Cardiac fibroblast (primary cell): ENCODE results near the gene NCR2.

Experiments used
- DNase-seq, 2 donors: peaks; one replicate each; pipeline versions ENCODE4 v3.0.0 to v3.0.0-alpha.2; 2010; ENCODE audit warnings: low read depth in 2 of 2
- H3K4me3 ChIP-seq, 2 donors: replicated peaks in 1 of 2; 1 replicate in 1 of 2; 2 replicates in 1 of 2; pipeline ENCODE4 v1.5.1; 2011; ENCODE audit warnings: low read depth in 2 of 2, low read length in 2 of 2, mild to moderate bottlenecking in 2 of 2, moderate library complexity in 1 of 2
- TF ChIP-seq, protein P1 (sequence below): IDR thresholded peaks from one replicate; pipeline ENCODE4 v1.5.1; 2011; ENCODE audit warnings: low read depth, mild to moderate bottlenecking, low read length, inconsistent platforms

The NCR2 gene

GRCh38 chr6:41327177-41327576 is 8.2 kb upstream of the NCR2 start:
- no peak overlapping the region for H3K4me3 ChIP-seq
- no peak for DNase-seq
- TF ChIP-seq, protein P1, sequence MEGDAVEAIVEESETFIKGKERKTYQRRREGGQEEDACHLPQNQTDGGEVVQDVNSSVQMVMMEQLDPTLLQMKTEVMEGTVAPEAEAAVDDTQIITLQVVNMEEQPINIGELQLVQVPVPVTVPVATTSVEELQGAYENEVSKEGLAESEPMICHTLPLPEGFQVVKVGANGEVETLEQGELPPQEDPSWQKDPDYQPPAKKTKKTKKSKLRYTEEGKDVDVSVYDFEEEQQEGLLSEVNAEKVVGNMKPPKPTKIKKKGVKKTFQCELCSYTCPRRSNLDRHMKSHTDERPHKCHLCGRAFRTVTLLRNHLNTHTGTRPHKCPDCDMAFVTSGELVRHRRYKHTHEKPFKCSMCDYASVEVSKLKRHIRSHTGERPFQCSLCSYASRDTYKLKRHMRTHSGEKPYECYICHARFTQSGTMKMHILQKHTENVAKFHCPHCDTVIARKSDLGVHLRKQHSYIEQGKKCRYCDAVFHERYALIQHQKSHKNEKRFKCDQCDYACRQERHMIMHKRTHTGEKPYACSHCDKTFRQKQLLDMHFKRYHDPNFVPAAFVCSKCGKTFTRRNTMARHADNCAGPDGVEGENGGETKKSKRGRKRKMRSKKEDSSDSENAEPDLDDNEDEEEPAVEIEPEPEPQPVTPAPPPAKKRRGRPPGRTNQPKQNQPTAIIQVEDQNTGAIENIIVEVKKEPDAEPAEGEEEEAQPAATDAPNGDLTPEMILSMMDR: no peak

DNA sequence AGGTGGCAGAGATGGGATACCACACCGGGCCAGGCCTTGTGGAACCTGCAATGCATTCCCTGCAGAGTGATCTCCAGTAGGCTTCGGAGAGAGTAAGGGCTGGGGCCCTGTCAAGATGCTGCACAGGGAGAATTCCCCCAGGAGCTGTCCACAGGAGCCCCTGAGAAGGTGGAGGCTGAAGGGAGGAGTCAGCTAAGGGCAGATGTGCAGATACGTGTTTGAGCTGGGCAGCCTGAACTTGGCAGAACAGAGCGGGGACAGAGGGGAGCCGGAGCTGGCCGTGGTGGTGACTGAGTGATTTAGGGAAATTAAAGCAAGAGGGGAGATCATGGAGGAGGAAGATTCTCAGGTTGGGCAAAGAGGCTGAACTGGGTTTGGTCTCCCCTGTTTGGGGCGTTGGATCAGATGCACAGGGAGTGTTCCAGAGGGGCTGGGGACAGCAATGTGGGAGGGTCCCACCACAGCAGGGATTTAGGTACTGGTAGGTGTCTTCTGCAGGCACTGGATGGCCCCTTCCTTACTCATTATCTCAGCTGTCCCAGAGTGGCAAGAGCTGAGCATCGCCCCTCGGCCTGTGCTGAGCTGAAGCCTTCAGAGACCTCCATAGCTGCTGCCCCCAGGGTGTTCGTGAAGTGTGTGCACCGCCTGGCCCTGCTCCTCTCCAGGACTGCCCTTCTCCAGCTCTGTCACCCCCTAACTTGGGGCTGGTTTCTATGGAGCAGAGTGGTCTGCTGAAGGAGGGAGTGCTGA is 3.8 kb upstream of the NCR2 start:
- no peak for DNase-seq
- TF ChIP-seq, protein P1: no peak
- no peak overlapping the region for H3K4me3 ChIP-seq

DNA sequence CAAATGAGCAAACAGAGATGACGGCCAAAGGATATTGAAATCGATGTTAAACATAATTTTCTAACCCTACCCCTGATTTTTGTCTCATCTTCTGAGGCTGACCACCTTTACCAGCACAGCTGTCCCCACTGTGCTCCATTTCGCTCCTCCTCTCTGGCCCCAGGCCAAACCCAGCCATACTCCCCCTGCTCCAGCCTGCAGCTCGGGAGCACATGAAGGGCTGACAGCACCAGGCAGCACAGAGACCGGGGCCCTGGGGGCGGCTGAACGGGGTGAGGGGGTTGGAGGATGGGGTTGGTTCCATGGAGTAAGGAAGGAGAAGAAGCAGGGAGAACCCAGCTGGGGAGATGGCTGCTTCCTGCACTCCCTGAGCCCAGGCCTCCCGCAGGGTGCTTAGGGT is 3.2 kb upstream of the NCR2 start:
- TF ChIP-seq, protein P1: no peak
- DNase-seq: no peak
- H3K4me3 ChIP-seq: no peak overlapping the region

GRCh38 chr6:41332842-41333736 is 2.3 kb upstream of the NCR2 start:
- DNase-seq: no peak
- TF ChIP-seq, protein P1: no peak
- no peak overlapping the region for H3K4me3 ChIP-seq

DNA sequence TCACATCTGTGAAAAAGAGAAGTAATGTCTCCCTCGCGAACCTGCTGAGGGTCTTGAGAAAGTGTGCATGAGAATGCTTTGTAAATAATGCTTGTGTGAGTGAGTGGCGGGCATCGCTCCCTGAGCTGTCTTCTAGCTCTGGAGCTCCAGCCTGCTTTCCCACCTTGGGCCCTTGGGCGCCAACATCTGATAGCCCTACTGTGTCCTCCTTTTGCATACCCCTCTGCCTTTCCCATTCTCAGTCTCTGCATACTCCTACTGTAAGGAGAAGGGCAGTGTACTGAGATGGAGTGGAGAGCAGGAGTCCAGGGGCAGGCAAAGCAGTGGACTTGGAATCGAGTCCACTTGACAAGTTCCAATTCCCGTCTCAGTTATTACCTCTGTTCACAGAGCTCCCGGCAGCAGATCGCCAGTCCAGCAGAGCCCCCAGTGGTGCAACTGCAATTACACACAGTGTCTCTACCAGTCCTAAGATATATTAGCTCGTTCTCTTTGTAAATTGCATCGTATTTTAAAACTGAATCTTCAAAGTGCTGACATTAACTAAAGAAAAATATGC is 847 bp upstream of the NCR2 start:
- TF ChIP-seq, protein P1: peak; percentile 22
- H3K4me3 ChIP-seq: no peak overlapping the region
- no peak for DNase-seq

DNA sequence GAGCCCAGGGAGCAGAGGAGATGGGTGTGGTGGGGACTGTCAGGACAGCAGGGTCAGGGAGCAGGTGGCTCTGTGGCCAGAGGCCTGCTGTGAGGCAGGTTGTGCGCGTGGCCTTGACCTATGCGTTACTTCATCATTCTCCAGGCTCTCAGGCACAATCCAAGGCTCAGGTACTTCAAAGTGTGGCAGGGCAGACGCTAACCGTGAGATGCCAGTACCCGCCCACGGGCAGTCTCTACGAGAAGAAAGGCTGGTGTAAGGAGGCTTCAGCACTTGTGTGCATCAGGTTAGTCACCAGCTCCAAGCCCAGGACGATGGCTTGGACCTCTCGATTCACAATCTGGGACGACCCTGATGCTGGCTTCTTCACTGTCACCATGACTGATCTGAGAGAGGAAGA is 535 bp downstream of the NCR2 start:
- TF ChIP-seq, protein P1: no peak
- no peak for DNase-seq
- H3K4me3 ChIP-seq: no peak overlapping the region
